Liver (tissue), 3 donors: ENCODE results near the gene PLCL1.

Source experiments
- CTCF ChIP-seq: fragments of 150-350 bp; IDR thresholded peaks from 2 replicates; pipeline ENCODE4 v1.5.1; 2017; ENCODE audit warnings: improper control_type of control experiment, low read depth, low read length; ENCODE audit not compliant: missing input control
- EGR1 ChIP-seq, 2 donors: IDR thresholded peaks; 2 replicates each; pipeline ENCODE4 v1.6.1; 2016 to 2018; ENCODE audit warnings: antibody characterized with exemption in 2 of 2, low read depth in 2 of 2
- FOXA1 ChIP-seq: IDR thresholded peaks from 2 replicates; pipeline ENCODE4 v1.6.1; 2016; ENCODE audit warnings: antibody characterized with exemption
- GABPA ChIP-seq, 2 donors: IDR thresholded peaks in 1 of 2; conservative IDR thresholded peaks in 1 of 2; 2 replicates each; pipeline ENCODE4 v1.6.1; 2016; ENCODE audit warnings: antibody characterized with exemption in 2 of 2, mild to moderate bottlenecking in 1 of 2, moderate library complexity in 1 of 2
- HNF4G ChIP-seq: IDR thresholded peaks from 2 replicates; pipeline ENCODE4 v1.6.1; 2016; ENCODE audit warnings: antibody characterized with exemption
- MAX ChIP-seq: IDR thresholded peaks from 2 replicates; pipeline ENCODE4 v1.6.1; 2016; ENCODE audit warnings: antibody characterized with exemption
- RAD21 ChIP-seq, 2 donors: IDR thresholded peaks; 2 replicates each; pipeline ENCODE4 v1.6.1; 2016; ENCODE audit warnings: antibody characterized with exemption in 2 of 2, mild to moderate bottlenecking in 2 of 2
- REST ChIP-seq: IDR thresholded peaks from 2 replicates; pipeline ENCODE4 v1.6.1; 2016; ENCODE audit warnings: antibody characterized with exemption, mild to moderate bottlenecking
- RXRA ChIP-seq, 2 donors: IDR thresholded peaks; 2 replicates each; pipeline ENCODE4 v1.6.1; 2017 to 2018; ENCODE audit warnings: antibody characterized with exemption in 2 of 2, mild to moderate bottlenecking in 1 of 2
- SP1 ChIP-seq: IDR thresholded peaks from 2 replicates; pipeline ENCODE4 v1.6.1; 2018; ENCODE audit warnings: antibody characterized with exemption, mild to moderate bottlenecking
- TAF1 ChIP-seq: conservative IDR thresholded peaks from 2 replicates; pipeline ENCODE4 v1.6.1; 2016; ENCODE audit warnings: antibody characterized with exemption, mild to moderate bottlenecking
- YY1 ChIP-seq: IDR thresholded peaks from 2 replicates; pipeline ENCODE4 v1.6.1; 2016; ENCODE audit warnings: antibody characterized with exemption, mild to moderate bottlenecking
- ZBTB33 ChIP-seq: IDR thresholded peaks from 2 replicates; pipeline ENCODE4 v1.6.1; 2016; ENCODE audit warnings: antibody characterized with exemption
- donor health status: healthy.
- donor health status: healthy.

GRCh38 chr2:197877038-197877437 lies 72.6 kb downstream of the PLCL1 start:
- TF ChIP-seq CTCF (no peak), YY1 (no peak), HNF4G (no peak), GABPA (IDR thresholded peaks at IDR 0.05 in 1 of 2, conservative IDR thresholded peaks at IDR 0.05 in 1 of 2) (no peak), RAD21 (IDR thresholded peaks at IDR 0.05) (no peak), EGR1 (IDR thresholded peaks at IDR 0.05; ENCODE audit: low read depth in 2 of 2) (no peak), ZBTB33 (no peak), MAX (no peak), TAF1 (no peak), RXRA (IDR thresholded peaks at IDR 0.05) (no peak), SP1 (no peak), REST (no peak), FOXA1 (no peak)
